CD4-positive, alpha-beta T cell treated with Interleukin-15 for 1 hour (primary cell): ENCODE data around the gene PYGO2.
"Not testable (repeated sequence)": the region's sequence is repeated elsewhere in the genome, so short reads cannot be mapped to it uniquely, and the experiment has no call there.

Source experiments
- DNase-seq: peaks from one replicate; pipeline ENCODE4 v3.0.0-alpha.2; 2020

The PYGO2 gene

GRCh38 chr1:154999571-155000410, 38.2 kb upstream of the PYGO2 start:
- no peak for DNase-seq

DNA sequence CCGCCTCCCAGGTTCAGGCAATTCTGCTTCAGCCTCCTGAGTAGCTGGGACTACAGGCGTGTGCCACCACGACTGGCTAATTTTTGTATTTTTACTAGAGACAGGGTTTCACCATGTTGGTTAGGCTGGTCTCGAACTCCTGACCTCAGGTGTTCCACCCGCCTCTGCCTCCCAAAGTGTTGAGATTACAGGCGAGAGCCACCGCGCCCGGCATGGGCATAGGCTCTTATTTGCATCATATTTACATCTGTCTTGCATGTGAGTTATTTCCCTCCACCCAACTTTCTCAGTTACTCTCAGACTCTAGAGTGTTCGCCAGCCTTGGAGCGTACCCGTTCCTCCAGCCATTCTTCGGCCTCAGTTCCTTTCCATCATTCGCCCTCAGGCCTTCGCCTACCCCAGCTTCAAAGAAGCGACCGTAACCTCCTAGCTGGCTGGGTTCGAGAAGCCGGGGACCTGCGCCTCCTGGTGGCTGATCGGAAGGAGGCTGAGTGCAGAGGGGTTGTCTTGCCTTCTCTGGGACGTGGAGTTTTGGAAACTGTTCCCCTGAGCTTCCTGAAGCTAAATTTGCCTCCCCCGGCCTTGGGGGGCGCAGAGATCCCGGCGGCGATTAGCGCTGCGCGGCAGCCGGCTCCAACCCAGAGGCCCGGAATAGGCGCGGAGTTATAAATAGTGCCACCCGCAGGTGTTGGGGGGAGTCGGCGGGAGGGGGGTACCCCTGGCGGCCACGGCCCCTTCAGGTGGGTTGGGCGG, 37.4 kb upstream of the PYGO2 start:
- DNase-seq, result peak; percentile 74

DNA sequence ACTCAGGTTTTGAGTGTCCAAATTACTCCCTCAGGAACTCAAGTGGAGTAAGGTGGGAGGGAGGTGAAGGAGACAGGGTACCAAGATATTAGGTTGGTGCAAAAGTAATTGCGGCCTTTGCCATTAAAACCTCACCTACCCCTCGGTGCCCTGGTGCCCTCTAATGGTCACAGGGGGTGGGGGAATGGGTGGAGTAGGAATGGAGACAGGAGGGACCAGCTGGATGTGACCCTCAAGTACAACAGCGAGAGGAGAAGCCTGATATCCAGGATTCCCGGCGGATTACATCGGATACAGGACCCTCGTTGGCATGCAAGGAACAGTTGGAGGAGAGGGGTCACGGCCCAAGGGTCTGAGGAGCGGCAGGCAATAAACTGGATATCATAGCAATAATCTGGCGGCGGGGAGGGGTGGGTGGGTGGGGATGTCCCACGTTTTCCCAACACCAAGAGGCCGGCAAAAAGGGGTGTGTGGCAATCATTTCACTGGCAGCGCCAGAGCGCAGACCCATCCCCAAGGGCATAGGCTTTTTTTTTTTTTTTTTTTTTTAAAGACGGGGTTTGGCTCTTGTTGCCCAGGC, 36.7 kb upstream of the PYGO2 start:
- DNase-seq, result no peak

DNA sequence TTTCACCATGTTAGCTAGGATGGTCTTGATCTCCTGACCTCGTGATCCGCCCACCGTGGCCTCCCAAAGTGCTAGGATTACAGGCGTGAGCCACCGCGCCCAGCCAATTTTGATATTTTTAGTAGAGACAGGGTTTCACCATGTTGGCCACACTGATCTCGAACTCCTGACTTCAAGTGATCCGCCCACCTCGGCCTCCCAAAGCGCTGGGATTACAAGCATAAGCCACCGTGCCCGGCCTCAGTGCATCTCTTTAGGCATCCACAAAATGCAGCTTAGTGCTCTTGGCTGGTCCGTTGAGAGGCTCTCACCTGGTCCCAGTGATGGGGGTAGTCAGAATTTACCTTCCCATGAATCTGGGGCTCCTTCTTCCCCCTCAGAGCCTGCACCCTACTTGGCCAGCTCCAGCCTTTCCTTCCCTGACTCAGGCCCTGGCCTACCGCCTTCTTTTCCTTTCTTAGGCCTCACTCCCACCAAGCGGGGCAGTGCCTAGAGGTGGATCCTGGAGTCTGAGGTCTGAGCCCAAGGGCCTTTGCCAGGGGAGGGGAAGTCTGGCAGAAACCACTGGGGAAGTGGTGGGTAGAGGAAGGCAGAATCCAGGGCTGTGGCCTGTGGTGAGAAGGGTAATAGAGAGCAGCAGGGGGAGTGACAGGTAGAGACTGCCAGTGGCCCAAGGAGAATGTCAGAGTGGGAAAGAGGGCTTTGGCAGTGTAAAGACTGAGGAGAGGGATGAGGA, 35.6 kb upstream of the PYGO2 start:
- DNase-seq, result no peak

- DNase-seq, result not testable (repeated sequence)
Measured at GRCh38 chr1:154995301-154995983, 33.9 kb upstream of the PYGO2 start.

DNA sequence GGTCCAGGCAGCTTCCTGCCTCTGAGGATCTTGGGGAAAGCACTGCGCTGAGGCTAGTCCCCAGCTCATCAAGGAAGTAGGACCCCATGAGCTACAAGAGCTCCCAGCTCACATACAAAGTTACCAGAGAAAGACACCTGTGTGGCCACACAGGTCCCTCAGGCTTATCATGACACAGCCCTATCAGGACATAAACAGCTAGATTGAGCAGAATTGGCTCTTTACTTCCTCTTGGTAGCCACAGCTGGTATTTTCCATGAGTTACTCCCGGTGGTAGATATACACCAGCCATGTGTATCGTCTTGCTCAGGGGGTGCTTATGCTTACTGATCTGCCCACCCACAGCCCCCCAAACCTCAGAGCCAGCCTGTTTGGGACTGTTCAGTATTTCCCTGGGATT, 33.0 kb upstream of the PYGO2 start:
- DNase-seq, result no peak

- no peak for DNase-seq
Measured at GRCh38 chr1:154994269-154994587, 32.6 kb upstream of the PYGO2 start.

GRCh38 chr1:154993572-154994268, 32.1 kb upstream of the PYGO2 start, which contains the start of gene LENEP:
Gene LENEP, plus strand, starts transcription at chr1:154993586. Its CDS starts 22 bp downstream, at chr1:154993608.
- no peak for DNase-seq

DNA sequence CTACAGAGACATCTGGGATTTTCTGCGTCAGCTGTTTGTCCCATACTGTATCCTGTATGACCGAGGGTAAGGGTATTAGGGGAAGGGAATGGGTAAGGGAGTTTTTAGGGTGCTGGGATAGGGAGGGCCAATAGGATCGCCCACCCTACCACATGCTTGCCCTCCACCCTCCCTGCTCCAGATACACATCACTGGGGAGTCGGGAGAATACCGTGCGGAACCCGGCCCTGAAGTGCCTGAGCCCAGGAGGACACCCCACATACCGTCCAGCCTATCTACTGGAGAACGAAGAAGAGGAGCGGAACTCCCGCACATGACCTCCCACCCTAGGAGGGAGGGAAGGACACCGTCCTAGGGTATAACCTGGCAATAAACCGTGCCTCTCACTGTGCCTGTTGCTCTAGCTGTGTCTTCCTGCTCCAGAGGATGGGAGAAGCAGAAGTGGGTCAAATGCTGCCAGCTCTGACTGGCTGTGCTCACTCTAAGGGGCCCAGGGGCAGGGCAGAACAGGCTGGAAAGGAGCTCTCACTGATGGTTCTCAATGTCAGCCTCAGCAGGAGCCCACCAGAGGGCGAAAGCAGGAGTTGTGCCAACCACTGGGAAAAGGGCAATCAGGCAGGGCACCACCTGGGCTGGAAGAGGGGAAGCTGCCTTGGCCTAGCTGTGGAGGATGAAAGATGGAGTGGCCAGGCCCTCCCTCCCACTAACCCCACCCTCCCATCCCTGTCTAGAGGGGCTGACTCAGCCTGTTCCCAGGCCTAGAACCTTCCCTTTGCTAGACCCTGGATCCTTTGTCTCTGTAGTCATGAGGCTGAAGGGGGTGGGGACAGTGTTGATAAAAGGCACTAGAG, 31.4 kb upstream of the PYGO2 start:
- no peak for DNase-seq

- no peak for DNase-seq
Measured at GRCh38 chr1:154990276-154990675, 28.7 kb upstream of the PYGO2 start.

- no peak for DNase-seq
Measured at GRCh38 chr1:154989195-154989860, 27.7 kb upstream of the PYGO2 start.

- no peak for DNase-seq
Measured at GRCh38 chr1:154988058-154988954, 26.7 kb upstream of the PYGO2 start.

DNA sequence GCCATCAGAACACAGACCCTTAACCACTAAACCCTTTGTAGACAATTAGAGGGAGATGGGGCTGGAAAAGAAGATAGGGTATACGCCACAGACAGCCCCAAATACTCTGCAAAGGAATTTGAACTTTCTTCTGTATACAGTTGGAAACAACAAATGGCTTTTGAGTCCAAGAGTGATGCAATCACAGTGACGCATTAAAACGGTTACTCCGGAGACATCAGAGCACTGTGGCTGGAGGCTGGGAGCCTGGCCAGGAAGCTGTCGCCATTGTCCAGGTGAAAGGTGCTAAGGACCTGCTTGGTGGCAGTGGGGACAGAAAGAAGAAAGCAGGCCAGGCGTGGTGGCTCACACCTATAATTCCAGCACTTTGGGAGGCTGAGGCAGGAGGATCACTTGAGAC, 25.7 kb upstream of the PYGO2 start:
- no peak for DNase-seq

GRCh38 chr1:154986736-154987135, 25.2 kb upstream of the PYGO2 start:
- not testable (repeated sequence) for DNase-seq

- no peak for DNase-seq
Measured at GRCh38 chr1:154983776-154984466, 22.3 kb upstream of the PYGO2 start.

GRCh38 chr1:154982897-154983648, 21.5 kb upstream of the PYGO2 start, which contains the start of gene FLAD1:
Gene FLAD1, plus strand, starts transcription at chr1:154983344. Its CDS starts 351 bp downstream, at chr1:154983695.
- DNase-seq, result peak; percentile 97

DNA sequence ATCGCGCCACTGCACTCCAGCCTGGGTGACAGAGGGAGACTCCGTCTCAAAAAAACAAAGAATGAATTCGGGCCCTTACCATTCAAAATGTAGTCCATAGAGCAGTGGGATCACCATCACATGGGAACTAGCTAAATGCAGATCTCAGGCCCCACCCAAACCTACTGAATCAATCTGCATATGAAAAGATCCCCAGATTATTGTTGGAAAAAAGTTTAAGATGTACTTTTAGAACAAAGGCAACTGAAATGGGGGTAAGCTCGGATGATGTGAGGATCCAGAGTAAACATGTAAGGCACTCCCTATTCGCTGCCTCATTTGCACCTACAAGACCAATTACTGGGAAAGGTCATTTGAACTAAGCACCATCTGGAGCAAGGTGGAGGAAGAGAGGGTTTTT, 20.8 kb upstream of the PYGO2 start:
- no peak for DNase-seq

- DNase-seq, result no peak
Measured at GRCh38 chr1:154978360-154978759, 16.8 kb upstream of the PYGO2 start.
